K562 (cell line): ENCODE data around the gene PHAX. TPM values are rescaled to one million over a fixed set of nuclear protein-coding genes. Genes with fewer than 3 reads are reported as not detected.

Experiments
- ATAC-seq: fragments of 200-7000 bp; cut with Tn5 transposase; 3 replicates; pipeline ENCODE4 v1.9.1; 2020; ENCODE audit warnings: moderate library complexity
- BruUV-seq: library from RNA; stranded (reverse); fragments of 400-500 nt; replicated peaks from 2 replicates; lab custom pipeline; 2021; lab: Mats Ljungman, UMichigan
- CTCF ChIA-PET: fragments of 300-600 bp; formaldehyde crosslinking; extraction: SDS; loops from one replicate; lab custom pipeline; 2021; ENCODE audit warnings: low intra/inter-chr PET ratio; lab: Yijun Ruan, JAX
- POLR2A ChIA-PET: fragments of 300-600, 350-650 bp; sonication (Branson Sonifier 250); formaldehyde crosslinking; extraction: SDS; loops from one replicate; lab custom pipeline; 2021; ENCODE audit warnings: antibody characterized with exemption, inconsistent platforms; lab: Yijun Ruan, JAX
- DNase-seq, 4 experiments: peaks; one replicate each; pipeline versions ENCODE4 v3.0.0 to v3.0.0-alpha.2; 2011 to 2018; ENCODE audit warnings: low spot score in 3 of 4, mixed read lengths in 3 of 4; ENCODE audit errors: extremely low read depth in 1 of 4
- FAIRE-seq: peaks from 2 replicates; lab custom pipeline; 2011; peaks lifted over from hg19 to GRCh38; lab: Jason Lieb, UNC
- H2AFZ ChIP-seq: 2 replicates; pipeline ENCODE4 v1.6.0; 2011; ENCODE audit warnings: low read depth, low read length, control low read depth, inconsistent platforms
- H3K27ac ChIP-seq: fragments of 200-600 bp; 3 replicates; pipeline ENCODE4 v1.8.0; 2011; ENCODE audit warnings: low read depth, mild to moderate bottlenecking, control low read depth, inconsistent platforms, low read length, moderate library complexity, mixed read lengths; ENCODE audit errors: extremely low read depth
- H3K27me3 ChIP-seq, 2 experiments: fragments of 300-600 bp in 1 of 2; 2 replicates in 1 of 2; 3 replicates in 1 of 2; pipeline versions ENCODE4 v1.6.0 to v1.8.0; 2011; ENCODE audit warnings: inconsistent platforms in 2 of 2, low read length in 2 of 2, mild to moderate bottlenecking in 1 of 2, mixed read lengths in 1 of 2, moderate library complexity in 1 of 2; ENCODE audit not compliant: control insufficient read depth in 2 of 2, insufficient read depth in 2 of 2
- H3K36me3 ChIP-seq: fragments of 300-600 bp; 3 replicates; pipeline ENCODE4 v1.8.0; 2011; ENCODE audit warnings: mild to moderate bottlenecking, low read length, inconsistent platforms; ENCODE audit not compliant: control insufficient read depth, insufficient read depth
- H3K4me1 ChIP-seq, 2 experiments: fragments of 200-600 bp in 1 of 2; replicated peaks in 1 of 2; 2 replicates in 1 of 2; 3 replicates in 1 of 2; pipeline versions ENCODE4 v1.5.1 to v1.8.0; 2011; ENCODE audit warnings: inconsistent platforms in 2 of 2, low read length in 2 of 2, mild to moderate bottlenecking in 1 of 2, mixed read lengths in 1 of 2, moderate library complexity in 1 of 2; ENCODE audit not compliant: control insufficient read depth in 2 of 2, insufficient read depth in 2 of 2
- H3K4me2 ChIP-seq: 2 replicates; pipeline ENCODE4 v1.6.1; 2011; ENCODE audit warnings: low read length, control low read depth, inconsistent platforms, mixed read lengths; ENCODE audit not compliant: insufficient read depth
- H3K4me3 ChIP-seq: fragments of 200-600 bp; sonication (generic), shearing (Covaris generic); 2 replicates; pipeline ENCODE4 v1.5.1; 2016; ENCODE audit warnings: control low read depth, inconsistent platforms
- H3K79me2 ChIP-seq: fragments of 200-600 bp; 3 replicates; pipeline ENCODE4 v1.8.0; 2011; ENCODE audit warnings: low read length, inconsistent platforms; ENCODE audit not compliant: control insufficient read depth, insufficient read depth
- H3K9ac ChIP-seq, 2 experiments: 2 replicates each; pipeline versions ENCODE4 v1.6.0 to v1.6.1; 2011; ENCODE audit warnings: low read depth in 2 of 2, low read length in 2 of 2, control low read depth in 1 of 2, inconsistent platforms in 1 of 2, mild to moderate bottlenecking in 1 of 2, mixed read lengths in 1 of 2; ENCODE audit not compliant: insufficient read depth in 1 of 2
- H3K9me1 ChIP-seq: one replicate; pipeline ENCODE4 v1.6.0; 2011; ENCODE audit warnings: inconsistent platforms, mild to moderate bottlenecking, low read length, moderate library complexity; ENCODE audit not compliant: control insufficient read depth, insufficient read depth
- H3K9me3 ChIP-seq: replicated peaks from 2 replicates; pipeline ENCODE4 v1.5.1; 2011; ENCODE audit warnings: low read depth, low read length, inconsistent platforms; ENCODE audit not compliant: control insufficient read depth, insufficient read depth
- H4K20me1 ChIP-seq: replicated peaks from 2 replicates; pipeline ENCODE4 v1.6.1; 2011; ENCODE audit warnings: low read length, inconsistent platforms, mixed read lengths; ENCODE audit not compliant: control insufficient read depth, insufficient read depth
- BRCA1 ChIP-seq, 2 experiments: fragments of 450-650 bp in 1 of 2; sonication (generic) in 1 of 2; formaldehyde crosslinking in 1 of 2; IDR thresholded peaks; 2 replicates each; pipeline versions ENCODE4 v1.5.0 to v1.6.1; 2017 to 2020; ENCODE audit warnings: mild to moderate bottlenecking in 1 of 2, missing genetic modification reagents in 1 of 2
- E2F4 ChIP-seq: sonication (generic); formaldehyde crosslinking; IDR thresholded peaks from 2 replicates; pipeline ENCODE4 v1.8.0; 2022; ENCODE audit warnings: mild to moderate bottlenecking, low read depth, missing genetic modification reagents
- MLX ChIP-seq, 2 experiments: fragments of 450-650 bp in 1 of 2; sonication (generic) in 1 of 2; formaldehyde crosslinking; conservative IDR thresholded peaks; 2 replicates each; pipeline versions ENCODE4 v1.4.0 to v1.8.1; 2020 to 2022; ENCODE audit warnings: mild to moderate bottlenecking in 1 of 2, missing genetic modification reagents in 1 of 2
- POLR2AphosphoS2 ChIP-seq: IDR thresholded peaks from 2 replicates; pipeline ENCODE4 v1.6.1; 2012; ENCODE audit warnings: low read length, improper control_type of control experiment
- TBL1XR1 ChIP-seq, 2 experiments: IDR thresholded peaks; 2 replicates each; pipeline ENCODE4 v1.6.1; 2012; ENCODE audit warnings: improper control_type of control experiment in 2 of 2, low read length in 2 of 2, mild to moderate bottlenecking in 1 of 2
- TBP ChIP-seq: optimal IDR thresholded peaks from 2 replicates; pipeline ENCODE3; 2011; ENCODE audit warnings: low read depth, low read length, improper control_type of control experiment
- ZBTB5 ChIP-seq: fragments of 450-650 bp; IDR thresholded peaks from 2 replicates; pipeline ENCODE4 v1.6.1; 2017; ENCODE audit warnings: antibody characterized with exemption
- ZKSCAN1 ChIP-seq: fragments of 150-350 bp; IDR thresholded peaks from 2 replicates; pipeline ENCODE4 v1.6.1; 2016; ENCODE audit warnings: low read depth, low read length
- ZNF79 ChIP-seq: fragments of 250-450 bp; sonication (Bioruptor Pico); IDR thresholded peaks from 2 replicates; pipeline ENCODE4 v1.4.0; 2020; ENCODE audit warnings: low read depth, mild to moderate bottlenecking, moderate library complexity
- WGBS: fragments of 100-300 bp; shearing (Covaris generic); methylation state at CpG from one replicate; pipeline ENCODE4 v1.1.6; 2016; ENCODE audit warnings: low coverage, mixed read lengths; ENCODE audit not compliant: insufficient coverage; ENCODE audit errors: missing lambda C conversion rate; 5-methylcytosine and 5-hydroxymethylcytosine counted together
- in situ Hi-C: fragments of 300-500 bp; cut with MboI; formaldehyde crosslinking; loops from 4 replicates; pipeline ENCODE4 v1.15.0; 2018; ENCODE audit warnings: inconsistent platforms, mixed read lengths
- intact Hi-C: fragments of 100-400 bp; cut with micrococcal nuclease; formaldehyde crosslinking; loops from 2 replicates; pipeline ENCODE4 v1.14.2; 2022
- polyA plus RNA-seq, 8 experiments: library from polyadenylated mRNA; depleted of rRNA in 4 of 8; stranded (reverse) in 5 of 8; unstranded in 3 of 8; fragments of >200 nt; fragmentation: Nextera tagmentation in 2 of 8; fragmentation: Illumina TruSeq in 1 of 8; extraction: Ambion mirVana in 2 of 8; extraction: Trizol in 1 of 8; gene quantifications; 2 replicates each; pipeline versions ENCODE4 v1.2.1 to v1.2.3, GENCODE V29; 2011 to 2014; ENCODE audit warnings: inconsistent platforms in 1 of 8, missing spikeins in 1 of 8
- total RNA-seq, 7 experiments: library from RNA; depleted of rRNA in 6 of 7; stranded (reverse); fragments of >200 nt in 6 of 7; fragmentation: Illumina TruSeq in 2 of 7; extraction: Trizol in 2 of 7; gene quantifications; 2 replicates each; pipeline versions ENCODE4 v1.2.1 to v1.2.3, GENCODE V29; 2011 to 2021; ENCODE audit warnings: low replicate concordance in 1 of 7

PHAX gene
- total and polyA plus RNA-seq, 9 of the 15 experiments (the other 6 are each of a cell fraction or from before 2014, with no cell fraction given), result 20.2 to 59.8 (median 43.5) TPM

- Histone ChIP-seq H3K9me1 (no peaks in the 10 kb centered on the region), H3K36me3 (peaks cover under 1% of the 10 kb centered on the region; the same call in 1 of the 3 replicates)
- no peak for FAIRE-seq
- TF ChIP-seq TBP (no peak), E2F4 (CRISPR knock-in tag) (no peak), TBL1XR1 (IDR thresholded peaks at IDR 0.05; ENCODE audit: low read length in 2 of 2) (no peak), MLX (CRISPR knock-in tag; conservative IDR thresholded peaks at IDR 0.05) (no peak), BRCA1 (IDR thresholded peaks at IDR 0.05) (no peak), BRCA1 (CRISPR knock-in tag; IDR thresholded peaks at IDR 0.05) (no peak), ZBTB5 (no peak), ZKSCAN1 (no peak), POLR2AphosphoS2 (no peak), ZNF79 (no peak)
- TF ChIP-seq, all 486 proteins: peak for 0
- Histone ChIP-seq H3K79me2 (peaks cover 14% of the 10 kb centered on the region), H3K27me3 (peaks cover 21 to 25% of the 10 kb centered on the region in 2 experiments), H3K27ac (no peak overlapping the region), H3K4me3 (no peak overlapping the region), H2AFZ (no peak overlapping the region), H4K20me1 (peaks cover 4% of the 10 kb centered on the region; the same call in 1 of the 2 replicates), H3K4me2 (no peak overlapping the region), H3K4me1 (peaks cover 2 to 23% of the 10 kb centered on the region in 2 experiments; a peak in 3 of 5 replicates), H3K9me3 (peaks cover 6% of the 10 kb centered on the region), H3K9ac (no peak overlapping the region)
- DNase-seq (no peak), ATAC-seq (no peak)
- in situ Hi-C loops (no loop called here), intact Hi-C loops (no loop called here)
- BruUV-seq, result no TSS peak
- WGBS, result 19% methylated on average over 4 of the region's 4 CpGs
- ChIA-PET CTCF (interaction anchor here (0.6 kb wide), 1 partner anchor 10 kb away, joined by 3 read pairs; no protein-coding TSS in a partner anchor), POLR2A (no interaction called here)
Observed at GRCh38 chr5:126597156-126597555, 3.6 kb upstream of the PHAX start.
